Measurements from ENCODE around the gene BHLHE40. TPM values are rescaled to one million over a fixed set of nuclear protein-coding genes. Genes with fewer than 3 reads are reported as not detected.
"Not testable (repeated sequence)": the region's sequence is repeated elsewhere in the genome, so short reads cannot be mapped to it uniquely, and the experiment has no call there.

BHLHE40 gene
- total and polyA plus RNA-seq, 2 of the 4 experiments (the other 2 are of a cell fraction), result 22.8 to 31.8 TPM

DNA sequence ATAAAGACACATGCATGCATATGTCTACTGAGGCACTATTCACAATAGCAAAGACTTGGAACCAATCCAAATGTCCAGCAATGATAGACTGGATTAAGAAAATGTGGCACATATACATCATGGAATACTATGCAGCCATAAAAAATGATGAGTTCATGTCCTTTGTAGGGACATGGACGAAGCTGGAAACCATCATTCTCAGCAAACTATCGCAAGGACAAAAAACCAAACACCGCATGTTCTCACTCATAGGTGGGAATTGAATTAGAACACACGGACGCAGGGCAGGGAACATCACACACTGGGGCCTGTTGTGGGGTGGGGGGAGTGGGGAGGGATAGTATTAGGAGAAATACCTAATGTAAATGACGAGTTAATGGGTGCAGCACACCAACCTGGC is 7.8 kb upstream of the BHLHE40 start:
- dilution Hi-C loops (cut with HindIII; ENCODE audit: low sequenced_read_pairs, unreplicated experiment); POLR2A ChIA-PET (ENCODE audit: unreplicated experiment); H3K56ac ChIP-seq (ENCODE audit: extremely low read depth, insufficient read depth, low read length); H3K4ac ChIP-seq (ENCODE audit: low read depth, low read length); H4K20me1 ChIP-seq (ENCODE audit: insufficient read depth, low read length); H3K9me1 ChIP-seq (ENCODE audit: insufficient read depth, low read length); H3K14ac ChIP-seq (replicated peaks; ENCODE audit: low read depth, low read length); H2AK9ac ChIP-seq (replicated peaks; ENCODE audit: low read depth, low read length, poor library complexity); H3K27ac ChIP-seq (ENCODE audit: insufficient read depth, low read length); H2BK15ac ChIP-seq (ENCODE audit: low read depth, low read length); BruUV-seq (replicated peaks); H3K36me3 ChIP-seq (ENCODE audit: control insufficient read depth, insufficient read depth, low read length); ATAC-seq (ENCODE audit: low read depth); H3K79me1 ChIP-seq (ENCODE audit: low read depth in 1 of 2, low read length in 2 of 2); H3K18ac ChIP-seq (ENCODE audit: low read depth, low read length); H4K8ac ChIP-seq (ENCODE audit: low read depth in 2 of 2, low read length in 2 of 2); H2BK20ac ChIP-seq (ENCODE audit: low read depth, low read length); H2AK5ac ChIP-seq (ENCODE audit: low read depth, low read length); H3K27me3 ChIP-seq (ENCODE audit: control insufficient read depth, insufficient read depth, low read length); H3K4me3 ChIP-seq (ENCODE audit: insufficient read depth, low read depth, low read length); DNase-seq; H3K4me1 ChIP-seq (ENCODE audit: control insufficient read depth, insufficient read depth, low read length); H3K23ac ChIP-seq (ENCODE audit: low read depth, low read length); H3K9ac ChIP-seq (ENCODE audit: low read depth, low read length); intact Hi-C loops (cut with micrococcal nuclease); H3K9me3 ChIP-seq (ENCODE audit: control insufficient read depth, insufficient read depth, low read length); CTCF ChIA-PET; H4K91ac ChIP-seq (ENCODE audit: insufficient read depth, low read depth, low read length); H2BK5ac ChIP-seq (ENCODE audit: low read depth, low read length, poor library complexity, severe bottlenecking); H3K4me2 ChIP-seq (ENCODE audit: low read depth, low read length); H2BK120ac ChIP-seq (ENCODE audit: low read depth, low read length); H4K5ac ChIP-seq (ENCODE audit: low read depth, low read length); H2AFZ ChIP-seq (replicated peaks; ENCODE audit: low read length, poor library complexity): not testable (repeated sequence)
- WGBS, 2 experiments (ENCODE audit: extremely low coverage in 2 of 2, insufficient read length in 1 of 2), result no CpG with 5 or more reads among the region's 6 CpGs
- in situ Hi-C loops (cut with MboI; ENCODE audit: low sequenced_read_pairs), result loop anchor here (10.0 kb wide), 1 partner anchor 137 kb away; no protein-coding TSS in a partner anchor

Data from IMR-90 (cell line).